SH-SY5Y (cell line): Measurements from ENCODE around the gene TRABD2B.

Source experiments
- GATA2 ChIP-seq: IDR thresholded peaks from 2 replicates; pipeline ENCODE4 v1.6.1; 2011; ENCODE audit warnings: mild to moderate bottlenecking, low read depth, low read length
- GATA3 ChIP-seq: IDR thresholded peaks from 2 replicates; pipeline ENCODE4 v1.6.1; 2011; ENCODE audit warnings: low read depth, mild to moderate bottlenecking, low read length, moderate library complexity

The TRABD2B gene

DNA sequence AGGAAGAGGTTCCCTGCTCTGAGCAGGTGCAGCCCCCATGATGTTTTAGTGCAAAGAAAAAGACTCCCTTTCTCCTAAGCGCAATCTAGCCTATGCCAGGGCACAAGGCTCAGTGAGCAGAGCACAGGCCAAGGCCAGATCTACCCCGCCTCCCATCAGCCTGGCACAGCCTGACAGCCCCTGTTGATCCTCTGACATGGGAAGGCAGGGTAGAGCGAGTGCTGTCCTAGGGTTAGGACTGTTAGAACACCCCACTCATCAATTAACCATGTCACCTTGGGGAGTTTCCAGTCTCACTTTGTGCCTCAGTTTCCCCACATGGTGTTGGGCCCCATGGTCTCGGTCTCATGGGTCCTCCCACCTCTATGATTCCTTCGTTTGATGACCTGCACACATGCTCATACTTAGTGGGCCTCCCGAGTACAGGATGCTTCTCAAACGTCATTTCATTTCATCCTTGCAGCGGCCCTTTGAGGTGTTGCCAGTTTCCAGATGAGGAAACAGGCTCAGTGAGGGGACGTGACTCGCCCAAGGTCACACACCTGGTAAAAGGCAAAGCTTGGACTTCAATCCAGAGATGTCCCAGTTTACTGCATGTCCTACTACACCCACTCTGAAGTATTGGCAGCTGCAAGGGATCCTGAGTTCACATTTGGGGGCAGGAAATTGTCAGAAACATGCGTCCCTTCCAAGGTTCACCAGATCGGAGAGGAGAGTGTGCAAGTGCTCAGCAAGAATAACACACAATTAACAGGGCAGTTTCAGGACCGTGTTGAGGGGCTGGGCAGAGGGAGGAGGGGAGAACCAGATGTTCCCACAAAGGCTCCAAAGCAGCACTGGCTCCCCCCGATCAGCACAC is 213.3 kb downstream of the TRABD2B start:
- TF ChIP-seq GATA2 (no peak), GATA3 (no peak)

DNA sequence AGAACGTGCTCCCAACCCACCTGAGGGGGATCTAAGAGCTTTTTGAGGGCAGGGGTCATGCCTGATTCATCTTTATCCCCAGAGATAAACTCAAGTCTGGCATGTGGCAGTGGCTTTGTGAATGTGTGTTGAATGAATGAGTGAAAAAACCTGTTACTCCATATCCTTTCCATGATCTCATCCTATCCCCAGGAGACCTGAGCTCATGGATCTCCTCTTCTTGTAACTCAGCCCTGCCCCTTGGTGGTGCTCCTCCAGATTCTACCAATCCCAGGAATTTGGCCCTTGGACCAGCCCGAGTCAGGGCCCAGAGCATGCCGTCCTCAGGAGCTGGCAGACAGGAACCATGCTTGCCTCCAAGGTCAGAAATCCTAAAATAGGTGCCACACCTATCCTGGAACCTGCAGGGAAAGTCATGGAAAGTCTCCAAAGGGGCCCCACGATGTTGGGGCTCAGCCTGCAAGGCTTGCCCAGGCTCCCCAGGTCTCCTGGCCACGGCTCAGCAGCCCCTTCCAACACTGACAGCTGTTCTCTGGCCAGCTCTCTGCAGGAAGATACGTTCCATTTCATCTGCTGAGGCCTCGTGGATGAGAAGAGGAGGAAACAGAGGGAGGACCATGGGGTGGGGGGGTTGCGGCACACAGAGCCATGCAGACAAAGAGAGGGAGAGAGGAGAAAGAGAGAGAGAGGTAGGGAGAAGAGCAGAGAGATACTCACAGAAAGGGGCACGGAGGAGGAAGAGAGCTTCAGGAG is 214.6 kb downstream of the TRABD2B start:
- TF ChIP-seq GATA3 (no peak), GATA2 (no peak)

DNA sequence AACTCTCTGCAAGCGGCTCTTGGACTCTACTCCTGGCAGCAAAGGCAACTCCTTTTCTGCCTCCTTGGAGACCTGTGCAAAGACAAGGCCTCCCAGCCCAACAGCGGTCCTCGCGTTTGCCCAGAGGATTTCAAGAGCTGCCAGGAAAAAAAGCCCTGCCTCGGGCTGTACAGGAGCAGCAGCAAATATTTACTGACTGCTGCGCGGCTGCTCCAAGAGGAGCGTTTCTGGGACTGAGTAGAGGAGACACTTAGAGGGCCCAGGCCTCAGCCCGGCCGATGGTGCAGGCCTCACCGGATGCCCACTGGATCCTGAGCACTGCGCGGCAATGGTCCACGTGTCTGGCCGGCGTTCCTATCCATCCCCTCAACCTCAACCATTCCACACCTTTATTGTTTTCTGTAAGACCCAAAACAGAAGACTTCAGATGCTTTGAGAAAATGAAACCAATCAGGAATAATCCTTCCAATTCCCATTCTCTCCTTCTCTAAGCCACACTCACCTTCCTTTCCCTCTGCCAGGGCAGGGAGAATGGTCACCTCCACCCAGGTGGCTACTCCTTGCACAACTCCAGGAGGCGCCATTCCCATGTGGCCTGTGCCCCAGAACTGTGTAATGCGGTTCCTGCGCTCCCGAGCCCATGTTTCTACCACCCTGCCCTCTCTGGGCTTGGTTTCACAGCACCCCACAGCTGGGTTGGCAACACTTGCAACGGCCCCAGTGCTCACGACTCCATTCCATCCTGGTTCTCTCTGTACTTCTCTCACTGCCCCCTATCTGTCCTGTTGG is 215.8 kb downstream of the TRABD2B start:
- TF ChIP-seq GATA3 (no peak), GATA2 (no peak)

DNA sequence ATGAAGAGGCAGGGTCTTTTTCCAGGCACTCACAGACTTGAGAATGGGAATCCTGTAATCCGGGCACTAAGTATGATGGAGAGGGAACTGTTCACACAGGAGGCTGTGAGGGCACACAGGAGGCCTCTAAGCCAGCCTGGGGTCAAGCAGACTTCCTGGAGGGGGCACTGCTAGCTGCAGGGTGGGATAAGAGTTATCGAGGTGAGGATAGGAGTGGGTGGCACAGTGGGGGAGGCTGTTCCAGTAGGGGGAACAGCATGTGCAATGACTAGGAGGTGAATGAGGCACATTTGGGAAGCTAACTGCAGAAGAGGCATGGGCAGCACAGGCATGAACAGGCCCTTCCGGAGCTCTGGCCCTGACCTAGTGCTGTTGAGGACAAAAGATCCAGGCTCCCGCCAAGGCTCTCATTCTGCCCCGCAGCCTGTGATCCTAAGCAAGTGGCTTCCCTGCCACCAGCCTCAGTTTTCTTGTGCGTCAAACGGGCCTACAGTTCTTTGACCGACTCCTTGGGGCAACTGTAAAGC is 216.7 kb downstream of the TRABD2B start:
- TF ChIP-seq GATA2 (no peak), GATA3 (no peak)

DNA sequence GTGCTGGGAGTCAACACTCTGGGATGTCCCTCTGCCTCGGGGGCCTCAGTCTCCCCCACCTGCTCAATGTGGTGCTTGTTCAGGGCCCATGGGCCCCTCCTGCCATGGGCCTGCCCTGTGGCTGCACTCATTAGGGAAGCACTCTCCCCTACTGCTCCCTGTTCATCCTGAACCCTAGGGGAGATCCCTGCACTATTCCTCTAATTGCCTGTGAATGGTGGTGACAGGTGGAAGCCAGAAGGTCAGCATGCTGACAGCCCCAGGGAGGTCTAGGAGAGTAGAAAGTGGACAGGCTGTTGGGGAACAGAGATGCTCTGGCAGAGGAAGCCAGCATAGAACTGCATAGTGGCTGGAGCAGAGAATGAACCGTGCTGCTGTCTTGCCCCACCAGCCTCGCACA is 217.6 kb downstream of the TRABD2B start:
- TF ChIP-seq GATA3 (no peak), GATA2 (no peak)

DNA sequence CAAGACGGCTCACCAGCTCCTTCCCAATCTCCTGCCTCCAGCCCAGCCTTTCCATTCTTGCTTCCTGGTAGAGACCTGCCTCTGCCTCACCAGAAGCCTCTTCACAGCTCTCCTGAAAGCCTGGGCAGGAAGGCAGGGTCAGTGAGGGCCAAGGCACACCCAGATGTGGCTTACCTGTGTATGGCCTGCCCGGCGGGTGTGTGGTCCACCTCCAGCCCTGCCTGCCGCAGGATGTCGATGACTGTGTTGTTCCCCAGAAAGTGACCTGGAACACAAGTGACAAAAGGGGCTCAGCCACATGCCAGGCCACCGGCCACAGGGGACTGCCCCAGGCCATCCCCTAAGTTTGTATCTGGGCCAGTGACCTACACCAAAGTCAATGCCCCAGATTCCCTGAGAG is 218.9 kb downstream of the TRABD2B start:
- no peak for TF ChIP-seq GATA2
- TF ChIP-seq GATA3, result no peak

DNA sequence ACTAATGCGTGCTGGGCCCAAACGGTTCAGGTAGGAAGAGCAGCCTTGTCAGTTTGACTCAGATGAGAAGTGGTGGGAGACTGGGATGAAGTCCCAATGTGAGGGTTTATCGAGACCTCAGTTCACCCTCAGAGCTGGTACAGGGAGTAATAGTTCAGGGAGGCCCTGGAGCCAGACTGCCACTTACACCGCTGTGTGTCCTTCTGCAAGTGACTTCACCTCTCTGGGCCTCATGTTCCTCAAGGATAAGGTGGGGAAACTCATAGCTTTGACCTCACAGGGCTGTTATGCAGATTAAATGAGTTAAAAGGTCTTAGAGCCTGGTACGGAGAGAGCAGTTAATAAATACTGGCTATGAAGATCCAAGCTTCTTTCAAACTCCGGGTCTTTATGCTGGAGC is 219.9 kb downstream of the TRABD2B start:
- TF ChIP-seq GATA3 (no peak), GATA2 (no peak)

DNA sequence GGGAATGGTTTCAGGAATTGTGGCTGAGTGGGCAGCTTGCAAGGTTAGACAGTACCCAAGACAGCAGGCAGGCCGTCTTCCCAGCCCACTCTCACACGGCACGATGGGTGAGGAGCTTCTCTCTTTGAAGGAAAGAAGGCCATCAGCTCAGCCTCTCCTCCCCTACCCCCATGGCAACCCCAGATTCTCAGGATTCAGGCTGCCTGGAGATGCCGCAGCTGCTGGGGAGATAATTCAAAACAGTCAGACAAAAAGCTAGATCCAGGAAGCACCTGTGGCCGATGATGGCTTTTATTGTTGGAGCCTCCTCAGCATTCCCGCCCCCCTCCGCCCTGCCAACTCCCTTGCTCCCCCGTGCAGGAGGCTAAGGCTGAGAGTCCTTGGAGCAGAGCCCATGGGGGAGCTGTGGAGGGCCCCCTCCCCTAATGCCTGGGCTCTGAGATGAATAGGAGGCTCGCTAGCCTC is 220.5 kb downstream of the TRABD2B start:
- TF ChIP-seq GATA2 (no peak), GATA3 (no peak)

DNA sequence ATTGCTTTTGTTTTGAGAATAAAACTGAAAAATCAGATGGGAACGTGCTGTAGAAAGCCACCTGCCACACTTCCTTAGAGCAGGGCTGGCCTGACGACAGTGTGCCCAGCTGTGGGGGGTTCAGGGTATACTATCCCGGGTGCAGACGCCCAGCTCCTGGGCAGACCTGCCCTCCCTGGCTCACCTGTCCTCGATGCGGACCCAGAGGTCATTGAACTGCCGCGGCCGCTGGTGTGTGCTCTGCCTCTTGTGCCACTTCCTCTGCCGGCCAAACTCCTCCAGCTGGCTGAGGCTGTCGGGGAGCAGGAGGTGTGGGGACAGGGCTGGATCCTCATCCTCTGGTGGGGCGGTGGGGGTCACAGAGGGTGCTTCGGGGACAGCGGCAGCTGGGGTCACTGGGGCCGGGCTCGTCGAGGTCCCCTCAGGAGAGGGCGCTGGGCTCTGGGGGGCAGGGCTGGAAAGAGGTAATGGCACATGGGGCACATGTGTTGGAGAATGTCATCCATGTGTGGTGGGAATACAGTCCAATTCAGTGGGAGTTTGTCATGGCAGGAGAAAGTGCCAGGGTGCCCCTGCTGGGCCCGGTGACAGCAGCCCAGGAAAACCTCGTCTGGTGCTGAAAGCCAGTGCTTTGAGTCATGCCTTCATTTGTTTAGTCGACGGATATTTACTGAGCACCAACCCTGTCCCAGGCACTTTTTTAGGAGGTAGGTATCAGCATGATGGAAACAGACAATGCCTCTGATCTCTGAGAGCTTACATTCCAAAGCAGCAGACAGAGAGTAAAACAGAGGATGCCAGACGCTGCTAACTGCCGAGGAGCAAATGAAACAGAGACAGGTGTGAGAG is 222.0 kb downstream of the TRABD2B start:
- TF ChIP-seq GATA2 (no peak), GATA3 (no peak)

DNA sequence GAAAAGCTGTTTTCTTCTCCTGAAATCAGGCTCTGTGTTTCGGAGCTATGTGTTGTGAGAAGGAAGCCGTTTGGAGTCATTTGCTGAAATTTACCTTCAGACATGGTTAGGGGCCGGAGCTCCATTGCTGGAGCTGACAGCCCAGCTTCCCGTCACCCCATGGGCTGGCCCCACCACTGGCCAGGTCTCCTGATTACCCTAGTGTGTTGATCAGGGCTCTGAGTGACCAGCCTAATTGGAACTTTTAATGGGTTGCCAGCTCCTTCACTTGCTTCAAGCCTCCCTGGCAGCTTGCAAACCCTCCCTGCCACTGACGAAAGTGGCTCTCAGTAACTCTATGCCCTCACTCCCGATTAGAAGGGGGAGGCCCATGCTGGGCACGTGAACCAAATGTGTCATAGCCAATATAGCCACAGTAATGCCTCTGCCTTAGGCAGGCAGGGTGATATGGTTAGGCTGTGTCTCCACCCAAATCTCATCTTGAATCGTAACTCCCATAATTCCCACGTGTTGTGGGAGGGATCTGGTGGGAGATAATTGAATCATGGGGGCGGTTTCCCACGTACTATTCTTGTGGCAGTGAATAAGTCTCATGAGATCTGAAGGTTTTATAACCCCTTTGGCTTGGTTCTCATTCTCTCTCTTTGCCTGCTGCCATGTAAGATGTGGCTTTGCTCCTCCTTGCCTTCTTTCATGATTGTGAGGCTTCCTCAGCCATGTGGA is 224.1 kb downstream of the TRABD2B start:
- no peak for TF ChIP-seq GATA3
- TF ChIP-seq GATA2, result no peak

DNA sequence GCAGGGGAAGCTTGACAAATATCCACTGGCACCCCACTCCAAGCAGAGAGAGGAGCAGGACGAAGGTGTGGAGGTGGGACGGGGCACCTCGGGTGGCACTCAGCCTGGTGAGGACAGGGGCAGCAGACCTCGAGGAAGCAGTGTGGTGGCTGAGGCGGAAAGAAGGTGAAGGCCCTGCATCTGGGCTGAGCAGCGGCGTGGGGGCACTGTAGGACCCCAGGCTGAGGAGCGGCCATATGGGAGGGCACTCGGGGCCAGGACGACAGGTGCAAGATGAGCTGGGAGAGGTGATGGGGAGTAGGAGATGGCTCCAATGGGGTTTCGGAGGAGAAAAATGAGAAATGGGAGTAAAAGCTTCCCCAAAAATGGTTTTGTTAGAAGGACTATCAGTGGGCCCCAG is 224.9 kb downstream of the TRABD2B start:
- TF ChIP-seq GATA3 (no peak), GATA2 (no peak)

DNA sequence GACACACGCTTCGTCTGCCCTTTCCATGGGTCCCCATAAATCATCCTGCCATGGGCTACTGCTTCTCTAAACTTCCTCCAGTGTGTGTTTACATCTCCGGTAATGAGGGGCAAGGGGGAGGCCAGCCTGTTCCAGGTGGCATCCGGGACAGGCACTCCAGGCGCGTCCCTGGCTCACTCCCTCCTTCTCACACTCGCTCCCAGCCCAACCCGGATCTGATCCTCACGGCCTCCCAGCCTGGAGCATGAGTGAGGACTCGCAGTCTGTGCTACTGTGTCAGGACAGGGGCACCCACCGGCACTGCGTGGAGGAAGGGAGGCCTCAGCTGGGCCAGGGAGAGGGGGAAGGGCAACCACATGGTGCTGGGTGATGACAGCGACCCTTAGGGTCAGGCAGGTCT is 225.4 kb downstream of the TRABD2B start:
- TF ChIP-seq GATA3 (no peak), GATA2 (no peak)
